Measurements from ENCODE around the gene EXOC3L1. TPM values are rescaled to one million over a fixed set of nuclear protein-coding genes. Genes with fewer than 3 reads are reported as not detected.
A peak's percentile ranks its signal among the peaks of the same experiment; 100 is the strongest.

EXOC3L1 gene
- total RNA-seq, 2 experiments from 2014 or later: not detected

DNA sequence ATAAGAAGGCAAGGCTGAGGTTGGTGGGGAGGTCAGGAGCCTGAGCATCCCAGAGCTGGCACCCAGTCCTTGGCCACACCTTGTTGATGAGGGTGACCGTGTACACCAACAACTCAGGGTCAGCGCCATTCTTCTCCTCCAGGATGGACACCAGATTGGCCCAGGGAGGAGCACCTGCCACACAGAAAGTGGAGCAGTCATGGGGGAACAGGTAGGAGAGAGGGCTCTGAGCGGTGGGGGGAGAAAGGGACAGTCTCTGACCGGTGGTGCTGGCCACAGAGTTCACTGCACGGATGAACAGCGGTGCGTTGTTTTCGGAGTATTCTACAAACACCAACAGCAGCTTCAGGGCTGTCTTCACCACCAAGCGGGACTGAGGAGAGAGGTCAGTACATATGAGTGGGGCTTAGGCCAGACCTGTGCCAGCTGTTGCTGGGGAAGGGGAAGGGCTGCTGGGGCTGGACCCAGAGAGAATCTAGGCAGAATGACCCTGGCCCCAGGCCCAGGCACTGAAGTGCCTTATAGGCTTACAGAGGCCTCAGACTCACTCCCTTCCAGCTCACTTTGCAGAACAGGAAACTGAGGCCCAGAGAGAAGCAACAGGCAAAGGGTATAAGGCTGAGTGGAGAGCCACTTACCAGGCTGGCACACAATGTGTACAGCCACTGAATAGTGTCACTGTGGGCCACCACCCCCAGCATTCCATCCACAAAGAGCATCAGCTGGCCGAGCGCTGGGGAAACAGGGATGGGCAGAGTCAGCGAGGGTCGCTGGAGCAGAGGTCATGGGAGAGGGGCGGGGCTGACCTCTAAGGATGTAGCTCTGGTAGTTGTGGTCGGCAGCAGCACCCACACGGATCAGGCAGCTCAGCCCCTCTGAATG lies 47.7 kb upstream of the EXOC3L1 start:
- peaks cover 49% of the 10 kb centered on the region for H3K36me3 Mint-ChIP-seq (ENCODE audit: low read depth)

DNA sequence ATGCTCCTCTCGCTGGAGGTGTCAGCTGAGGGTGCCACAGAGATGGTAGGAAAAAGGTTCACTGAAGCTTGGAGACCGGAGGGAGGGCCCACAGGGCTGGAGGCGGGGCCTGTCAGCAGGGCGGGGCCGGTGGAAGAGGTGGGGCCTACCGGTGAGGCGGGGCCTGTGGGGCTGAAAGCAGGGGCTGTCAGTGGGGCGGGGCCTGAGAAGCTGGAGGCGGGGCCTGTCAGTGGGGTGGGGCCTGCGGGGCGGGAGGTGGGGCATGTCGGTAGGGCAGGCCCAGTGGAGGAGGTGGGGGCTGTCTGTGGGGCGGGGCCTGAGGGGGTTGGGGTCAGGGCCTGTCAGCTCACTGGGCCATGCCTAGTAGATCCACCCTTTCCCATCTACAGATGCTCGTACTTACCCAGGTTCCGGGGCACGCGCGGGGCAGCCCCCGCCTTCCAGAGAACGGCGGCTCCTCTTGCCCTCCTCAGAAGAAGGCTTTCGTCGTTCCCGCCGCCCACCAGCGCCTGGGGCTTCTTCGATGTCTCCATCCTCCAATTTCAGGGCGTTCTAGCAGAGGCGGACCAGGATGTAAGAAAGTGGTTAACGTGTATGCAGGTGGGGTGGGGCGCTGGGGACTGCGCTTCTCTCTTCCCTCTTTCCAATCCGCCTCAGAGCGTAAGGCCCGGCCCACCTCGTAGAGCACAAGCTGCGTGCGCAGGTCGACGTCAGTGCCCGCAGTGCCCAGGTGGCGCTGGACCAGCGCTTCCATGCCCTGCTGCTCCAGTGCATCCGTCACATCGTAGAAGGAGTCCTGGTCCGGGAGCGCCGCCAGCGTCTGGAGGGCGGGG lies 46.8 kb upstream of the EXOC3L1 start:
- TF ChIP-seq, protein P1, sequence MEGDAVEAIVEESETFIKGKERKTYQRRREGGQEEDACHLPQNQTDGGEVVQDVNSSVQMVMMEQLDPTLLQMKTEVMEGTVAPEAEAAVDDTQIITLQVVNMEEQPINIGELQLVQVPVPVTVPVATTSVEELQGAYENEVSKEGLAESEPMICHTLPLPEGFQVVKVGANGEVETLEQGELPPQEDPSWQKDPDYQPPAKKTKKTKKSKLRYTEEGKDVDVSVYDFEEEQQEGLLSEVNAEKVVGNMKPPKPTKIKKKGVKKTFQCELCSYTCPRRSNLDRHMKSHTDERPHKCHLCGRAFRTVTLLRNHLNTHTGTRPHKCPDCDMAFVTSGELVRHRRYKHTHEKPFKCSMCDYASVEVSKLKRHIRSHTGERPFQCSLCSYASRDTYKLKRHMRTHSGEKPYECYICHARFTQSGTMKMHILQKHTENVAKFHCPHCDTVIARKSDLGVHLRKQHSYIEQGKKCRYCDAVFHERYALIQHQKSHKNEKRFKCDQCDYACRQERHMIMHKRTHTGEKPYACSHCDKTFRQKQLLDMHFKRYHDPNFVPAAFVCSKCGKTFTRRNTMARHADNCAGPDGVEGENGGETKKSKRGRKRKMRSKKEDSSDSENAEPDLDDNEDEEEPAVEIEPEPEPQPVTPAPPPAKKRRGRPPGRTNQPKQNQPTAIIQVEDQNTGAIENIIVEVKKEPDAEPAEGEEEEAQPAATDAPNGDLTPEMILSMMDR (IDR thresholded peaks at IDR 0.05): no peak
- H3K27ac Mint-ChIP-seq: peak overlapping the region; percentile 88
- H3K4me3 Mint-ChIP-seq: peak overlapping the region; percentile 62
- peaks cover 7% of the 10 kb centered on the region for H3K4me1 Mint-ChIP-seq (ENCODE audit: low read depth)
- POLR2A ChIA-PET: interaction anchor here (1.2 to 2.1 kb wide), 2 partner anchors 10 to 11 kb away, joined by 7 to 11 read pairs; partner anchors contain the start of genes FHOD1 and TMEM208
- no peaks in the 10 kb centered on the region for H3K27me3 Mint-ChIP-seq
- Histone ChIP-seq H3K9me3 (ENCODE audit: control insufficient read depth in 1 of 2, insufficient read depth in 1 of 2, low read length in 2 of 2) (no peaks in the 10 kb centered on the region), H3K4me1 (ENCODE audit: insufficient read depth, low read length) (peaks cover 32% of the 10 kb centered on the region), H3K27me3 (ENCODE audit: control insufficient read depth in 1 of 2, insufficient read depth in 2 of 2, low read length in 2 of 2) (no peaks in the 10 kb centered on the region), H3K27ac (ENCODE audit: low read depth in 1 of 2, low read length in 2 of 2) (peak overlapping the region in 1 of 2 donors; percentile 45), H3K4me3 (ENCODE audit: low read length) (peak overlapping the region; percentile 26), H3K36me3 (ENCODE audit: insufficient read depth, low read length) (peaks cover 57% of the 10 kb centered on the region)
- CTCF ChIA-PET: interaction anchor here (1.4 to 1.8 kb wide), 2 partner anchors 8 to 10 kb away, joined by 4 to 5 read pairs; partner anchors contain the start of gene TMEM208
- ATAC-seq (ENCODE audit: poor library complexity): peak; percentile 89
- peaks cover 49% of the 10 kb centered on the region for H3K36me3 Mint-ChIP-seq (ENCODE audit: low read depth)
- no peaks in the 10 kb centered on the region for H3K9me3 Mint-ChIP-seq
- intact Hi-C loops (cut with DNase I, micrococcal nuclease): no loop called here
- DNase-seq: peak; percentile 29 to 88 (median 68)

More for the DNA sequence above, 47.7 kb upstream of the EXOC3L1 start:
- no peak for ATAC-seq (ENCODE audit: poor library complexity)
- ChIA-PET POLR2A (interaction anchor here (0.8 to 2.2 kb wide), 2 partner anchors 10 to 12 kb away, joined by 3 to 8 read pairs; partner anchors contain the start of gene TMEM208), CTCF (no interaction called here)
- Histone ChIP-seq H3K27me3 (ENCODE audit: control insufficient read depth in 1 of 2, insufficient read depth in 2 of 2, low read length in 2 of 2) (no peaks in the 10 kb centered on the region), H3K36me3 (ENCODE audit: insufficient read depth, low read length) (peaks cover 54% of the 10 kb centered on the region), H3K9me3 (ENCODE audit: control insufficient read depth in 1 of 2, insufficient read depth in 1 of 2, low read length in 2 of 2) (no peaks in the 10 kb centered on the region), H3K4me3 (ENCODE audit: low read length) (no peak overlapping the region), H3K27ac (ENCODE audit: low read depth in 1 of 2, low read length in 2 of 2) (no peak overlapping the region), H3K4me1 (ENCODE audit: insufficient read depth, low read length) (peaks cover 37% of the 10 kb centered on the region)
- Mint-ChIP-seq H3K9me3 (no peaks in the 10 kb centered on the region), H3K27ac (peak overlapping the region; percentile 8), H3K27me3 (no peaks in the 10 kb centered on the region), H3K4me1 (ENCODE audit: low read depth) (peaks cover 7% of the 10 kb centered on the region), H3K4me3 (no peak overlapping the region)
- TF ChIP-seq, protein P1 (IDR thresholded peaks at IDR 0.05): no peak
- intact Hi-C loops (cut with DNase I, micrococcal nuclease): no loop called here
- DNase-seq: peak in 1 of 14 experiments; percentile 20
